Gastroesophageal sphincter (tissue), 4 donors: ENCODE data around the gene FOXO6. TPM values are rescaled to one million over a fixed set of nuclear protein-coding genes. Genes with fewer than 3 reads are reported as not detected.

ENCODE experiments used
- ATAC-seq: fragments of 150-250 bp; one replicate; pipeline ENCODE4 v1.9.1; 2016; ENCODE audit warnings: mild to moderate bottlenecking, moderate library complexity
- H3K27ac ChIP-seq, 4 donors: fragments of 200-600 bp; sonication (generic) in 3 of 4; 1 replicate in 3 of 4; 2 replicates in 1 of 4; pipeline ENCODE4 v1.5.1; 2016 to 2019
- H3K27me3 ChIP-seq: fragments of 200-600 bp; sonication (generic); one replicate; pipeline ENCODE4 v1.5.1; 2019
- H3K36me3 ChIP-seq, 2 donors: fragments of 200-600 bp; sonication (generic); one replicate each; pipeline ENCODE4 v1.5.1; 2019; ENCODE audit warnings: control low read depth in 1 of 2
- H3K4me1 ChIP-seq, 3 donors: fragments of 200-600 bp; sonication (generic); 1 replicate in 2 of 3; 2 replicates in 1 of 3; pipeline ENCODE4 v1.5.1; 2016 to 2019; ENCODE audit warnings: control low read depth in 2 of 3
- H3K4me3 ChIP-seq, 2 donors: fragments of 200-600 bp; sonication (generic); one replicate each; pipeline ENCODE4 v1.5.1; 2019; ENCODE audit warnings: mild to moderate bottlenecking in 1 of 2, moderate library complexity in 1 of 2
- H3K9me3 ChIP-seq, 3 donors: fragments of 200-600 bp; sonication (generic); one replicate each; pipeline ENCODE4 v1.5.1; 2017 to 2019; ENCODE audit warnings: control low read depth in 2 of 3
- CTCF ChIP-seq, 4 experiments: fragments of 200-600 bp in 2 of 4; fragments of 450-650 bp in 2 of 4; sonication (generic) in 1 of 4; IDR thresholded peaks; one replicate each; pipeline ENCODE4 v1.5.1; 2017 to 2019; ENCODE audit warnings: antibody characterized with exemption in 4 of 4, mild to moderate bottlenecking in 2 of 4, moderate library complexity in 2 of 4
- EP300 ChIP-seq: sonication (generic); formaldehyde crosslinking; IDR thresholded peaks from one replicate; pipeline ENCODE4 v1.6.1; 2017; ENCODE audit warnings: antibody characterized with exemption, mild to moderate bottlenecking
- POLR2A ChIP-seq, 2 donors: fragments of 450-650 bp; IDR thresholded peaks; one replicate each; pipeline ENCODE4 v1.6.1; 2017; ENCODE audit warnings: antibody characterized with exemption in 2 of 2, mild to moderate bottlenecking in 2 of 2, moderate library complexity in 1 of 2
- POLR2AphosphoS5 ChIP-seq: sonication (generic); formaldehyde crosslinking; IDR thresholded peaks from one replicate; pipeline ENCODE4 v1.6.1; 2017; ENCODE audit warnings: antibody characterized with exemption
- WGBS, 2 donors: methylation state at CpG; one replicate each; pipeline ENCODE4 v1.1.5; 2018; ENCODE audit warnings: low coverage in 1 of 2; 5-methylcytosine and 5-hydroxymethylcytosine counted together
- total RNA-seq, 4 donors: library from RNA; depleted of rRNA; stranded (reverse); fragments of >200 nt; gene quantifications; one replicate each; pipeline ENCODE4 v1.1.0, GENCODE V29; 2016

Gene FOXO6
- total RNA-seq, 4 donors from 2014 or later, result 0.27 to 2.2 (median 1.9) TPM

GRCh38 chr1:41378222-41378621, 17.0 kb downstream of the FOXO6 start:
- Histone ChIP-seq H3K27me3 (no peaks in the 10 kb centered on the region), H3K27ac (no peak overlapping the region), H3K4me1 (peaks cover 0 to 41% (median 16%) of the 10 kb centered on the region in 3 donors), H3K36me3 (peaks cover 0 to 22% of the 10 kb centered on the region in 2 donors), H3K4me3 (no peak overlapping the region), H3K9me3 (no peaks in the 10 kb centered on the region)
- TF ChIP-seq CTCF (IDR thresholded peaks at IDR 0.05) (no peak), POLR2AphosphoS5 (no peak)
- WGBS, 2 donors, result 61% methylated on average over 2 of the region's 4 CpGs; no CpG with 5 or more reads in 1 of the 2 donors
- no peak for ATAC-seq

- Histone ChIP-seq H3K9me3 (no peaks in the 10 kb centered on the region), H3K4me1 (peaks cover 0 to 44% (median 16%) of the 10 kb centered on the region in 3 donors), H3K27me3 (no peaks in the 10 kb centered on the region), H3K27ac (peak overlapping the region in 3 of 4 donors; percentile 98 to 99 (median 99)), H3K36me3 (peaks cover 0 to 22% of the 10 kb centered on the region in 2 donors), H3K4me3 (no peak overlapping the region)
- WGBS, 2 donors, result 85 to 90% methylated on average over 3 to 4 of the region's 4 CpGs
- TF ChIP-seq POLR2AphosphoS5 (no peak), EP300 (no peak), POLR2A (IDR thresholded peaks at IDR 0.05) (no peak), CTCF (IDR thresholded peaks at IDR 0.05) (no peak)
- ATAC-seq, result no peak
Measured at GRCh38 chr1:41378999-41379737, 17.9 kb downstream of the FOXO6 start.

GRCh38 chr1:41379738-41380130, 18.5 kb downstream of the FOXO6 start:
- H3K4me1 ChIP-seq, result peaks cover 0 to 46% (median 16%) of the 10 kb centered on the region in 3 donors
- ATAC-seq, result no peak
- no peaks in the 10 kb centered on the region for H3K9me3 ChIP-seq
- H3K36me3 ChIP-seq, result peaks cover 0 to 22% of the 10 kb centered on the region in 2 donors
- H3K27ac ChIP-seq, result peak overlapping the region in 3 of 4 donors; percentile 98 to 99 (median 99)
- H3K4me3 ChIP-seq, result no peak overlapping the region
- TF ChIP-seq CTCF (IDR thresholded peaks at IDR 0.05), result no peak
- no peak for TF ChIP-seq EP300
- TF ChIP-seq POLR2AphosphoS5, result no peak
- no peak for TF ChIP-seq POLR2A (IDR thresholded peaks at IDR 0.05)
- WGBS, 2 donors, result 56 to 69% methylated on average over 2 to 5 of the region's 6 CpGs
- H3K27me3 ChIP-seq, result no peaks in the 10 kb centered on the region

GRCh38 chr1:41380195-41380594, 19.0 kb downstream of the FOXO6 start:
- Histone ChIP-seq H3K4me1 (peaks cover 0 to 49% (median 16%) of the 10 kb centered on the region in 3 donors), H3K27me3 (no peaks in the 10 kb centered on the region), H3K4me3 (no peak overlapping the region), H3K9me3 (no peaks in the 10 kb centered on the region), H3K27ac (peak overlapping the region; percentile 91 to 99 (median 98)), H3K36me3 (peaks cover 0 to 22% of the 10 kb centered on the region in 2 donors)
- WGBS, 2 donors, result 60 to 100% methylated on average over 1 of the region's 2 CpGs
- no peak for TF ChIP-seq POLR2AphosphoS5
- no peak for TF ChIP-seq EP300
- TF ChIP-seq POLR2A (IDR thresholded peaks at IDR 0.05), result no peak
- TF ChIP-seq CTCF (IDR thresholded peaks at IDR 0.05), result no peak
- ATAC-seq, result no peak
